GM21447 (cell line): ENCODE results near the gene GPC6.

Experiments
- ATAC-seq: cut with Tn5 transposase; IDR thresholded peaks from one replicate; pipeline ENCODE4 v1.9.1; 2021; ENCODE audit not compliant: unreplicated experiment

The GPC6 gene

GRCh38 chr13:93561576-93562225 is 335.1 kb downstream of the GPC6 start:
- no peak for ATAC-seq

- ATAC-seq: no peak
Observed at GRCh38 chr13:93562676-93563075, 336.1 kb downstream of the GPC6 start.

GRCh38 chr13:93577105-93577504 is 350.5 kb downstream of the GPC6 start:
- no peak for ATAC-seq

- no peak for ATAC-seq
Observed at GRCh38 chr13:93589788-93590187, 363.2 kb downstream of the GPC6 start.

- no peak for ATAC-seq
Observed at GRCh38 chr13:93603043-93603442, 376.4 kb downstream of the GPC6 start.

- ATAC-seq: no peak
Observed at GRCh38 chr13:93614776-93615175, 388.2 kb downstream of the GPC6 start.

- ATAC-seq: no peak
Observed at GRCh38 chr13:93620181-93620765, 393.7 kb downstream of the GPC6 start.

GRCh38 chr13:93621051-93621450 is 394.4 kb downstream of the GPC6 start:
- no peak for ATAC-seq

- ATAC-seq: no peak
Observed at GRCh38 chr13:93621966-93622365, 395.4 kb downstream of the GPC6 start.

GRCh38 chr13:93624311-93624777 is 397.7 kb downstream of the GPC6 start:
- no peak for ATAC-seq

- no peak for ATAC-seq
Observed at GRCh38 chr13:93625536-93625935, 398.9 kb downstream of the GPC6 start.

- no peak for ATAC-seq
Observed at GRCh38 chr13:93628136-93628797, 401.7 kb downstream of the GPC6 start.

- no peak for ATAC-seq
Observed at GRCh38 chr13:93635616-93636032, 409.0 kb downstream of the GPC6 start.

GRCh38 chr13:93637852-93638251 is 411.2 kb downstream of the GPC6 start:
- no peak for ATAC-seq

- no peak for ATAC-seq
Observed at GRCh38 chr13:93640452-93640851, 413.8 kb downstream of the GPC6 start.

GRCh38 chr13:93646245-93646644 is 419.6 kb downstream of the GPC6 start:
- ATAC-seq: no peak

- ATAC-seq: no peak
Observed at GRCh38 chr13:93649496-93649895, 422.9 kb downstream of the GPC6 start.

GRCh38 chr13:93653776-93654175 is 427.2 kb downstream of the GPC6 start:
- no peak for ATAC-seq

- ATAC-seq: no peak
Observed at GRCh38 chr13:93655154-93655553, 428.5 kb downstream of the GPC6 start.

GRCh38 chr13:93660391-93661063 is 433.9 kb downstream of the GPC6 start:
- ATAC-seq: no peak

- ATAC-seq: no peak
Observed at GRCh38 chr13:93670866-93671265, 444.3 kb downstream of the GPC6 start.

GRCh38 chr13:93672996-93673395 is 446.4 kb downstream of the GPC6 start:
- no peak for ATAC-seq
